GM19043 (cell line): Measurements from ENCODE around the gene DENR.
"Not testable (repeated sequence)": the region's sequence is repeated elsewhere in the genome, so short reads cannot be mapped to it uniquely, and the experiment has no call there.

Experiments used
- ATAC-seq: cut with Tn5 transposase; IDR thresholded peaks from one replicate; pipeline ENCODE4 v1.9.1; 2021; ENCODE audit warnings: low read depth; ENCODE audit not compliant: unreplicated experiment

DENR gene

DNA sequence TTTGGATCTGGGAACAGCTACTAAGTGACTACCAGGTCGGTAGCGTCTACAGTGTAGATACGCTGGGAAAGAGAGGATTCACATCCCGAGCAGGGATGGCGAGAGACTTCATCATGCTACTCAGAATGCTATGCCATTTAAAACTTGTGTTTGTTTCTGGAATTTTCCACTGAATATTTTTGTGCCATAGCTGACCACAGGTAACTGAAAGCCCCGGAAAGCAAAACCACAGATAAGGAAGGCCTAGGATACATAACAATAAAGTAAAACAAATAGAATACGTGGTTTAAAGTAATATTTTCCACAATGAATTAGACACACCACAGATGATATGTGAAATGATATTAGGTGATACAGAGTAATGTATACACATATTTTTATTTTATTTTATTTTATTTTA lies 14.1 kb upstream of the DENR start:
- ATAC-seq, result no peak

DNA sequence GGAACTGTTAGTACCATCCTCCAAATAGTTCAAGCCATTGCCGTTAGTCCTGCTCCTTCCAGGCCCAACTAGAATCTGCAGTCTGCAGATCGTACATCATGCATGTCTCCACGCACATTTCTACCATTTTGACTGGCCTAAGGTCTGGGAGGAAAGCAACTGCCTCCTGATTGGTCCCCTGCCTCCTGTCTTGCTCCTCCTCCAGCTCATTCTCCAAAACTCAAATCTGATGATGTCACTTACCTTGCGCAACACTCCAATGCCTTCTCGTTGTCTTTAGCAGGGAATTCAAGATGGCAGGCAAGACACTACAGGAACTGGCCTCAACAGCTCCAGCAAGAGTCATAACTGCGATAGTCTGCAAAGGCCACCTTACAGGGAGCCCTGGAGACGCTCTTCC lies 12.3 kb upstream of the DENR start:
- ATAC-seq, result no peak

DNA sequence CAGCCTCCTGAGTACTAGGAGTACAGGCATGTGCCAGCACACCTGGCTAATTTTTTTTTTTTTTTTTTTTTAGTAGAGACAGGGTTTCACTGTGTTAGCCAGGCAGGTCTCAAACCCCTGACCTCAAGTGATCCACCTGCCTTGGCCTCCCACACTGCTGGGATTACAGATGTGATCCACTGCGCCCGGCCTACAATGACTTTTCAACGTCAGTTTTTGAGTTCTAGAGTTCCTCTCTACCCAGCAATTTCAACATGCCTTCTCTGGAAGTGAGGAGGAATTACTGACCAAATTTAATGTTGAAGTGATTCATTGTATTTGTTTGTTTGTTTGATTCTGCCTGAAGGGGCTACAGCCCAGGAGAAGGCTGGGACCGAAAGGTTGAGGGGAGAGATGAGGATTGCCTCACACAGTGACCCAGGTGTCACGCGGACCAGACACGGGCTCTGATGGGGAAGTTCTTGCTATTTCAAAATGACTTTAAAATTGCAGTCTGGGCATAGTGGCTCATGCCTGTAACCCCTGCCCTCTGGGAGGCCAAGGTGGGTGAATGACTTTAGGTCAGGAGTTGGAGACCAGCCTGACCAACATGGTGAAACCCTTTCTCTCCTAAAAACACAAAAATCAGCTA lies 8.6 kb upstream of the DENR start:
- ATAC-seq, result no peak

DNA sequence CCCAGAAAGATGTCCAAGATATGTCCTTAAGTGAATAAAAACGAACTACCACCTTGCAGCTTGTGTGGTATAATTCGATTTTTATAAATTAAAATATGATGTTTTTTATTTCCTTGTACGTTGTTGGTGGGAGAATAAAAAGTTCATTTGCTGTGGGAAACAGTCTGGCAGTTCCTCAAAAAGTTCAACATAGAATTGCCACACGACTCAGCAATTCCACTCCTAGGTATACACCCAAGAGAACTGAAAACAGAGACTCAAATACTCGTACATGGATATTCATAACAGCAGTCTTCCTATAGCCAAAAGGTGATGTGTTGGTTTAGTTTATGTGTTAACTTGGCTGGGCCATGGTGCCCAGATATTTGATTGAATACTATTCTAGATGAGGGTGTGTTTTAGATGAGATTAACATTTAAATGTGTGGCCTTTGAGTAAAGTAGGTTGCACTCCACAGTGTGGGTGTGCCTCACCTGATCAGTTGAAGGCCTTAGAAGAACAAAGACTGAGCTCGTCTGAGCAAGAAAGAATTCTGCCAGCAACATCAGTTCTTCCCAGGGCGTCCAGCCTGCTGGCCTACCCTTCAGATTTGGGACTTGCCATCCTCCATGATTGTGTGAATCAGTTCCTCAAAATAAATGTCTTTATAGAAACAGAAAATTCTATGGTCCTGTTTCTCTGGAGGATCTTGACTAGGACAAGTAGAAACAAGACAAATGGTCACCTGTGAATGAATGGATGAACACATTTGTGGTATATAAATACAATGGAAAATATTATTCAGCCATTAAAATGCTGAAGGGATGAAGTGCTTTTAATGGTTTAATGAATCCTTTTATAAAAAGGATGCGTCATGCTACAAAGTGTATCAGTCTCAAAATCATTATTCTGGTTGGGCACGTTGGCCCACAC lies 5.1 kb upstream of the DENR start:
- no peak for ATAC-seq

DNA sequence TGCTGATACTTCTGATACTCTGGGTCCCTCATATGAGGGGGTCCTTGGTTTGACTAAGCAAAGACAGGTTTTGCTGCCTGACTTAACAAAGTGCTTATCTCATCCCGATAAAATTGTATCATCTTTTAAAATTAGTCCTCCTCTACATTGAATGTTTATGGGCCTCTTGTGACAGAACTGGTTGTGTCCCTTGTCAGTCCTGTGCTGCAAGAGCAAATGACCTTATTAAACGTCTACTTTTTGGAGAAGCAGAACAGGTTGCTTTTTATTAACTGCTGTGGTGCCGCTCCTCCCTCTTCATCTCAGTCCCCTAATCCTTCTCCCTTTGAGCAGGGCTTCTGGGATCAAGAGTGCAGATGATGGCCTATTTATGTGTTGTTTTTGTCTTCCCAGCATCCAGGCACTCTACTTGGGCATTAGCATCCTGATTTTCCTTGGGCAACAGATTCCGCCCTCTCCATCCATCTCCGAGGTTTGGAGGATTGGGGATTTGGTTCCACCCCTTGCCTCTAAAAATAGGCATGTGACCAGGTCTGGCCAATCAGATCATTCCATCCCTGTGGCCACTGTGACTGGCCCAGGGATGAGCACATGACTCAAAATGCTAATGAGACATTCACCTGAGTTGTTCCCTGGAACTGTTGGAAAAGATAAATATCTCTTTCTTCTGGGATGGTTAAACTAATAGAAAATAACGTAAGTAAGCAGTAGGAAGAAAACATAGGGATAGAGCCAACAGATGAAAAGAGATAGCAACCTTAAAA lies 2.9 kb upstream of the DENR start:
- no peak for ATAC-seq

DNA sequence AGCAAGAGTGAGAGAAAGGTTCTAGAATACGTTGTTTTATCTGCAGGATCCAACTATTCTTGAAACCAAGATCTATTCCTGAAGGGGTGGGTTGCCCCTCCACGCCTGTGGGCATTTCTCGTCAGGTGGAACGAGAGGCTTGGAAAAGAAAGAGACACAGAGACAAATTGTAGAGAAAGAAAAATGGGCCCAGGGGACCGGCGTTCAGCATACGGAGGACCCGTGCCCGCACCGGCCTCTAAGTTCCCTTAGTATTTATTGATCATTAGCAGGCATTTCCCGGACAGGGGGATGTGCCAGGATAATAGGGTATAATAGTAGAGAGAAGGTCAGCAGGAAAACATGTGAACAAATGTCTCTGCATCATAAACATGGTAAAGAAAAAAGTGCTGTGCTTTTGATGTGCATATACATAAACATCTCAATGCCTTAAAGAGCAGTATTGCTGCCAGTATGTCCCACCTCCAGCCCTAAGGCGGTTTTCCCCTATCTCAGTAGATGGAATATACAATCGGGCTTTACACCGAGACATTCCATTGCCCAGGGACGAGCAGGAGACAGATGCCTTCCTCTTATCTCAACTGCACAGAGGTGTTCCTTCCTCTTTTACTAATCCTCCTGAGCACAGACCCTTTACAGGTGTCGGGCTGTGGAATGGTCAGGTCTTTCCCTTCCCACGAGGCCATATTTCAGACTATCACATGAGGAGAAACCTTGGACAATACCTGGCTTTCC lies 1.7 kb upstream of the DENR start:
- ATAC-seq, result not testable (repeated sequence)

DNA sequence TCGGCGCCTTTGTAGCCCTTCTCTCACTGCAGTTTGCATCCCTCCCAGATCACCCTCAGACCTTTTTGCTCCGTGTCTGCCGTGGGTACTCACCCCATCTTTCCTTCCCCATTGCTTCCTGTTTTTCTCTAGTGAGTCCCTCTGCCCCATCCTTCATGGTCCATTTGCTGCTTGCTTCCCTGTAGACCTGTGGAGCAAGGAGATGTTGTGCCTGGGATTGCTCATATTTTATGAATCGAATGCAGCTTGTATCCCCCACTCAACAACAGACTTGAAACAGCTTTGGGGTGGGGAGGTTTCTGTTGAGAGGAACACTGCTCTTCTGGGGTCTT lies 661 bp downstream of the DENR start:
- ATAC-seq, result no peak

DNA sequence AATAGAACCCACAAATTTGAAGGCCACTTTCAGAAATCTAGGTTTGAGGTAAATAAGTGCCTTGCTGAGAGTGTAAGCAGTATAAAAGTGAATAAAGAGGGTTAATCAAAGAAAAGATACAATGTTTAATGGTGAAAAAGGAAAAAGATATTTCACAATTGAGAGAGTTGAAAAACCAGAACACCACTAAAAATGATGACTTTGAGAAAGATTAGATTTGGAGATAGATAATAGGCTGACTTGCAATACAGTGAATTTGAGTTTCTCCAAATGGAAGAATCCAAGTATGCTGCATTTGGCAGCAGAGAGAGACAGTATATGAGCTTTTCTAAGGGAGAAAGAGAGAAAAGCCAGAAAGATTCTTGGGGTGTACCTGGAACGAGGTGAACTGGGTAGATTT lies 2.2 kb downstream of the DENR start:
- no peak for ATAC-seq

DNA sequence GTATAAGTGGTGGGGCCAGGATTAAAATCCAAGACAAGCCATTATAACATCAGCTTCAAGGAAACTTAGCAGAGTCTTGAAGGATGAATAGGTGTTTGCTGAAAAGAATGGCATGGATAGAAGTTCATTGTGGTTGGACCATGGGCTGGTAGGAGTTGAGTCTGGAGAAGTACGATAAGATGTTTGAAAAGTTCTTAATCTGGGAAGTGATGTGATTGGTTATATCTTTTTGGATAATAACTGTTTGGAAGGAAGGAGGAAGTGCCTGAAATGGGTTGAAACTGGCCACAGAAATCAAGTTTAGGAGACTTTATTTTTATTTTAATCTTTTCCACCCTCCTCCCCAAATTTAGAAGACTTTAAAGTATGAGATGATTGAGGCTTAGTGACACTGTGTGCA lies 4.9 kb downstream of the DENR start:
- ATAC-seq, result no peak

DNA sequence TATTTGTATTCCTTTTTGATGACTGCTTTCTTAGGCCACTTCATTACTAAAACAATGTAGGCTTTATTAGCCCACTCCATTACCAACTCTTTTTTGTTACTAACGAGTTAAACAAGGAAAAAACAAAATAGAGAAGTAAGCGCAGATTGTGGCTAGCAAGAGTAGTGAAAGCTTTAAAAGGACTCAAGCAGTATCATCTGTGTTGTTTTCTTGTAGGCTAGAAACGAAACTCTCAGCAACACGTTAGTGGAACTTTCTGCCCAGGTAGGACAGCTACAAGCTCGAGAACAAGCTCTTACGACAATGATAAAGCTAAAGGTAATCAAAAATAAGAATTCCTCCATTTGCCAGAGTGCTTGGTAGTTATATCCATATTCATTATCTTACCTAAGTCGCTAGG lies 32.9 kb downstream of the DENR start:
- ATAC-seq, result no peak

DNA sequence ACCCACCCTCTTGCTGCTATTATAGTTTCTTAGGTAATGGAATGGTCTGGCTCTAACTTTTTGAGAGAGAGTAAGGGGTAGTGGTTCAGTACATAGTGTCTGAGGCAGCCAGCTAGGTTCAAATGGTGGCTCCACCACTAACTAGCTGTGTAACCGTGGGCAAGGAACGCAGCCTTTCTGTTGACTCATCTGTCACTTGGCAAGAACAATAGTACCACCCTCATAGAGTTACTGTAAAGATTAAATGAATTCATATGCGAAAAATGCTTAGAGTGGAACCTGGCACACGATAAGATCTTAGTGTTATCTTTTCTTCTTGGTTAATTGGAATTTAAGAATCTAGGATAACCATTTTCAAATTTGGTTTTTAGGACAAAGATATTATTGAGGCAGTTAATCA lies 35.8 kb downstream of the DENR start:
- ATAC-seq, result no peak

DNA sequence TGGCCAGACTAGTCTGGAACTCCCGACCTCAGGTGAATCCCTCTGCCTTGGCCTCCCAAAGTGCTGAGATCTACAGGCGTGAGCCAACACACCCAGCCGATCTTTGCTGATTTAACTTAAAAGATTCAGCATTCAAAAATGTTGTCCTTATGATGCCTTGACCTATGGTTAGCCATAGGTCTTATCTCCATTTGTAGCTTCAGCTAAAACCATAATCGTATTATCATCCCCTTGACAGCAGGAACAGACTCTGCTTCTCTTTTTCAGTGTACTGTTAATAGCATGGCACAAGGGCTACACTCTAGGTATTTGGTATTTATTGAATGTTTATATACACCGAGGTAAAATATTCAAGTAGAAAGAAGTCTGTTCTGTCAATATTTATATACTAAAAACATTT lies 37.0 kb downstream of the DENR start:
- ATAC-seq, result no peak

DNA sequence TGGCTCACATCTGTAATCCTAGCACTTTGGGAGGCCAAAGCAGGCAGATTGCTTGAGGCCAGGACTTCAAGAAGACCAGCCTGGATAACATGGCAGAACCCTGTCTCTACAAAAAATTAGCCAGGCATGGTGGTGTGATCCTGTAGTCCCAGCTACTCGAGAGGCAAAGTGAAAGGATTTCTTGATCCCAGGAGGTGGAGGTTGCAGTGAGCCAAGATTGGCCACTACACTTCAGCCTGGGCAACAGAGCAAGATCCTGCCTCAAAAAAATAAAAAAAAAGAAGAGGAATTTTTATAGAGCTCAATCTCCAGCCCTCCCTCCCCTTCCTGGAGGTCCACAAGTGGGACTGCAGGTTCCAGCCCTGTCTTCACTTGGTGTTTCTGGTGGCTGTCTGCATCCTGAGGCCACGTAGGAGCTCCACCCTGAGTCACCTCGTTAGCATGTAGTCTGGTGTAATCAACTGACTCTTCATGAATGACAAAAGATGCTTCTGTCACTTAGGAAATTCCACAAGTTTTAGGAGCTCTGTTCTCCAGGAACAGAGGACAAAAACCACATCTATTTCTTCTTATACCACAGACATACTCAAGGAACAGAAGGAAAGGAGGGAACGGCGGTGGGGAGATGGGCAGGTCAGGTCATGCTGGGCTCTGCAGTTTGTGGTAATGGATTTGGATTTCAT lies 37.9 kb downstream of the DENR start:
- ATAC-seq, result no peak

DNA sequence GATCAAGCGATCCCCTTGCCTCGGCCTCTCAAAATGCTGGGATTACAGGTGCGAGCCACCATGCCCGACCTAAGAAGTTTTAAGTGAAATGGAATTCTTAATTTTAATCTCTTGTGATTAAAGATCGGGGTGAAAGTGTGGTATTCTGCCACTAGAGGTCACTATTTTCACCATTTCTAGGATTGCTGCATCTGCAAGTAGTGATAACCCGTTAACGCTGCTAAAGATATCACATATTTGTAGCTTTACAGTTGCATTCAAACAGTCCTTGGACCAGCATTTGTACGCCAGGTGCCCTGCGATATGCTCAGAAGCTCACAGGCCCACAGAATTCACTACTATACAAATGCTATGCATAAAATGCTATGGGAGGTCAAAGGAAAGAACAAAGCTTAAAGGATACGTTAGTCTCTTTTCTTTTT lies 41.1 kb downstream of the DENR start:
- ATAC-seq, result no peak

DNA sequence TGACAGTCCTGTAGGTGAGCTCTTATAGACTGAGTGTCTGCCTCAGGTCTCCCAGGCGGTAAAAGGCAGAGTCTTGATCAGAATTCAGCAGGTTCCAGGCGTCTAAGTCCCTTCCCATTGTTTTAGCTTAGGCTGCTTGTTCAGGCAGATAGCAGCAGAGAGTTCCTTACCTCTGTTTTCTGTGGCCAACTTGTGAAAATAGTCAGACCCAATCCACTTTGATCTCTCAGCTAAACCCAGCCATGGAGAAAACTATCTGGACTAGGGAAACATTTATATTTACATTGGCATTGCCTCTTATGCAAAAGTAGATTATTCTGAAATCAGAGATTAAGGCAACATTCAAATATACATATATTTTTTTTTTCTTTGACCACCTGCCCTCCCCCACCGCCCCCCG lies 43.2 kb downstream of the DENR start:
- ATAC-seq, result no peak

DNA sequence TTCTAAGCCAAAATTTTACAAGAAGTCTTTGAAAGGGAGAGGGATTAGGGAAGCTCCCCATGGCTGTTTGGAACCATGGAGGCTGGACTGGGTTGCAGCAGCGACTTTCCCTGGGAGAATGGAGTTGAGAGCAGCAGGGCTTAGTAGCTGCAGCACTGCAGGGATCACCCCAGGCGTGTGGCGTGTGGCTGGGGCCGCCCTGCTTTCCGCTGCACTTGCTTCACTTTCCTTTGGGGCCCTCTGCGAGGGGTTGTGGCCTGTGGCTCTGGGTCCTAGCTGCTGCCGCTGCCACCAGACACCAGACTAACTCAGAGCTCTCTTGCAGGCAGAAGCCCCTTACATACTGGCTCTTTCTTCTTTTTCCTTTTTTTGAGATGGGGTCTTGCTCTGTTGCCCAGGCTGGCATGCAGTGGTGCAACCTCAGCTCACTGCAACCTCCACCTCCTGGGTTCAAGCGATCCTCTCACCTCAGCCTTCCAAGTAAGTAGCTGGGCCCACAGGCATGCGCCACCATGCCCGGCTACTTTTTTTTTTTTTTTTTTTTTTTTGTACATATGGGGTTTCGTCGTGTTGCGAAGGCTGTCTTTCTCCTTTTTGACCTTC lies 47.1 kb downstream of the DENR start:
- ATAC-seq, result no peak

DNA sequence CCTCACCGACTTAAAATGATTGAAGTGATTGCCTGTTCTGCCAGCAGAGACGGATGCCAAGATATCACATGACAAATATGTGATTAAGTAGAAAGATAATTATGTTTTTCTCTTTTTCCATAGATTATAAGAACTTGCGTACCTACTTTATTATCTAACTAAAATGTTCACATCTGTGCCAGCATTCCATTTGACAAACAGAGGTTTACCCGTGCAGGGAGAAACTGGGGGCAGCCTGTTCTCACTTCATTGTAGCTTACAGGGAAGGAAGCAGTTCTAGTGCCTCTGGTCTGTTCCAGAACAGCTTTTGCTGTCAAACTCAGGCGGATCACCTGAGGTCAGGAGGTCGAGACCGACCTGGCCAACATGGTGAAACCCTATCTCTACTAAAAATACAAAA lies 51.3 kb downstream of the DENR start:
- ATAC-seq, result no peak

DNA sequence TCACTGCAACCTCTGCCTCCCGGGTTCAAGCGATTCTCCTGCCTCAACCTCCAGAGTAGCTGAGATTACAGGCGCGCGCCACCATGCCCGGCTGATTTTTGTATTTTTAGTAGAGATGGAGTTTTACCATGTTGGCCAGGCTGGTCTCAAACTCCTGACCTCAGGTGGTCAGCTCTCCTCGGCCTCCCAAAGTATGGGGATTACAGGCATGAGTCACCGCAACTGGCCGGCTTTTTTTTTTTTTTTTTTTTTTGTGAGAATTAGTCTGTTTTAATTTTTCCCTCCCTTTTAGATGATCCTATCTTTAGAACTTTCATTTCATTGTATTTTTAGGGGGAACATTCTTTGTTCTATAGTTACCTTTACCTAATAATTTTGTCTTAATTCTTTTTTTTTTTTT lies 52.3 kb downstream of the DENR start:
- ATAC-seq, result not testable (repeated sequence)

DNA sequence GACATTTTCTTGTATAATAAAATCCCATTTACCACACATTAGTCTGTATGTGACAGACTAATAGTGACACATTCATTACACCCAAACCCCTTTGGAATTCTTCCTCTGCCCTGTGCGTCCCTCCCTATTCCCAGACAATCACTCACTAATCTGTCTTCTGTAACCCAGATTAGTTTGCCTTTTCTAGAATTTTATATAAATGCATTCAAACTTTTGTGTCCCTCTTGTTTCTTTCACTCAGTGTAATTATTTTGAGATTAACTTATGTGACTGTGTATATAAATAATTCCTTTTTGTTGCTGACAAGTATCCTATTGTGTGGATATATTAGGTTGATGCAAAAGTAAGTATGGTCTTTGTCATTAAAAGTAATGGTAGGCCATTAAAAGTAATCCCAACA lies 55.0 kb downstream of the DENR start:
- no peak for ATAC-seq

DNA sequence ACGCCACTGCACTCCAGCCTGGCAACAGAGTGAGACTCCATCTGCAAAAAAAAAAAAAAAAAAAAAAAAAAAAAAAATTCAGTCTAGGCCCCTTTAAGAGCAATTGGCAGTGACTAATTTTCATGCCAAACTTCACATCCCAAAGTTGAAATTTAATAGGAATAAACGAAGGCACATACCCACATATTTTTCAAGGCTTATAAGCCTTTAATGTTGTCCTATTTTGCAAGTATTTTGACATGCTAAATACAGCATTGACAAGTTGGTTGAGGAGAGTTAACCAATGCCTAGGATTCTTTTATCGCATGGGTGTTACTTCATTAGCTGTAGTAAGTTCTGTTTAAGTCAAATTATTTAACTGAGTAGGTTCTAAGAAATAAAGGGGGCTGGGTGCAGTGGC lies 59.2 kb downstream of the DENR start:
- no peak for ATAC-seq
